OCI-M2 (cell line): ENCODE results near the gene ACACA.

Experiments used
- DNase-seq: peaks from one replicate; lab custom pipeline; 2025; ENCODE audit not compliant: unreplicated experiment; lab: John Stamatoyannopoulos, UW

The ACACA gene

DNA sequence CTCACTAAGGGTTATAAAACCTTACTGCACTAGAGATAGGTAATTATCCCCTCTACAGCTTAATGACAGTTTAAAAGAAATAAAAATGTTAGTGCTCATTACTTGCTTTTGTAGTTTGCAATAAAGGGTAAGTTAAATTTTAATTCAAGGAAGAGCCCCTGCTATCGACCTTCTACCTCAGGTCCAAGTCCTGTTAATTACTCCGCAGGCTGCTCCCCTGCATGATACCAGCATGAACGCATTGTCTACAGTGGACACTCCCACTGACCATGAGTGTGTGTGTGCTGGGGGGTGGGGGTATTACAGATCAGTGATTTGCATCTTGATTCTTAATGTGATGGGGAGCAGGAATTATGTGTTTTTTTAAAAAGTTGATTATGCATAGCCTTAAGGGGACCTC lies 354.8 kb downstream of the ACACA start:
- DNase-seq, result no peak

DNA sequence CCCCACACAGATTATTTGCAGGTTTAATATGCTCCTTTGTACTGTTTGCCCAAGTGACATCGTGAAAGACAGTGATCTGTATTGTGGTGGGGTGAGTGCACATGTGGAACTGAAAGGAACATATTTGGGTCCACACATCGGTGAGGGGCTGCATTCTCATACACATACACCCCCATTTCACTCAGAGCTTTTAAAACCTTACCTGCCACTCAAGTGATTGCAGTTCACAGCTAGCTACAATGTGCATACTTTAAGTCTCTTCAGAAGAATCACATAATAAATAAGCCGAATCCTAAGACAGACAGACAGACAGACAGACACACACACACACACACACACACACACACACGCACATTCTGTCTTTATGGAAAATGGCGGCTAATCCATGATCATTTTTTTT lies 355.3 kb downstream of the ACACA start:
- no peak for DNase-seq

GRCh38 chr17:37050920-37051319 lies 355.7 kb downstream of the ACACA start:
- no peak for DNase-seq

- DNase-seq, result no peak
These were observed 357.8 kb downstream of the ACACA start for GRCh38 chr17:37048811-37049210.

- peak; percentile 47 for DNase-seq
These were observed 359.0 kb downstream of the ACACA start for GRCh38 chr17:37047631-37048104.

DNA sequence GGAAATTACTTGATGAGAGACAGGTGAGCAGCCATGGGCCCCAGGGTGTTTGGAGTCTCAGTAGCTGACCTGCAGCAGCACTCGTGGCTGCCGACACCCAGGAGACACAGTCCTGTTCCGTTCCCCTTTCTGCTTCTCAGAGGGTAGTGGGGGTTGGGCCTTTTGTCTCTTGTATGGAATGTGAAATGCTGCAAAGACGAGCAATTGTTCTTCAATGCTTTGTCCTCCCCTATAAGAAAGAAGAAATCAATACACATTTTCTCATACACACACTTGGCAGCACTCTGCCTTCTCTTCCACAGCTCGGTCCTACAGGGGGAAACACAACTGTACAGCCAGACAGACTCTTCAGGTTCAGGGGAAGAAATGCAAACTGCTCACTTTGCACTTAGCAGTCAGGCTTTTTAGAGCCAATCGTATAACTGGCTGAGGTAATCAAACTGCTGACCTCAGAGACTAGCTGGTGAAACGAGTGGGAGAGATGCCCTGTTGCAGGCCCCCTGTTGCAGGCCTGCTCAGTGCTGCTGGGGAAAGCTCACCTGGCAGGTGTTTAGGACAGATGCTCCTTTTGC lies 361.2 kb downstream of the ACACA start:
- DNase-seq, result no peak

DNA sequence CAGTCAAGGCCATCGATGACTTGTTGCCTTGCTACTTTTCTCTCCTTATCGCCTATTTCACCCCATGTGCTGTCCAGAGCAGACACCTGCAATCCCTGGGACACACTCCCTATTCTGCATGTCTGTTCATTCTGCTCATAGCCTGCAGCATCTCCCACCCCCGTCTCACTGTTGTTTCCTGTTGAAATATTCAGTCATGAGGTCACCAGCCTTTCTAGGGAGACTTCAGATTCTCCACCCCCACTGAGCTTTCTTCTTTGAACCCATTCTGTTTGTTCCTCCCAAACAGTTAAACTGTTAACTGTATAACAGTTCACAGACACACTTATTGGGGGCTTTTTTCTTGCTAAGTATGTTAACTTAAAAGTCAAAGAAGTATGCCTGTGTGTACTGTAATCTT lies 363.4 kb downstream of the ACACA start:
- no peak for DNase-seq

DNA sequence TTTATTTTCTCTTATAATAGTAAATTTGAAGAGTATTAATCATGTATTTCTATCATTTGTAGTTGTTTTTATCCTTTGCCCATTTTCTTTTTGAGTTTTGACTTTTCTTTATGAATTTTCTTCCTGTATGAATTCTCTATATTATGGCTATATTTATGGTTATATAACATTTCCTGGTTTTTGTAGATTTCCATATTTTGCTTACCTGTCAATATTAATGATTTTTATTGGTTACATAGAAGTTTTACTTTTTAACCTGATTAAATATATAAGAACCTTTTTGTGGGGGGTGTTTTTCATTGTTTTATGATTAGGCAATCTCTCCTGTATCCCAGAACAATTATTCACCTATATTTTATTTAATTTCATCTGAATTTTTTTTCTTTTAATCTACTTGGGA lies 364.7 kb downstream of the ACACA start:
- DNase-seq, result no peak

GRCh38 chr17:37039269-37039668 lies 367.4 kb downstream of the ACACA start:
- DNase-seq, result no peak

- no peak for DNase-seq
These were observed 369.0 kb downstream of the ACACA start for GRCh38 chr17:37037590-37038155.
